Fibroblast of lung (primary cell): ENCODE measurements around the gene SCRN2.

Experiments used
- EZH2 ChIP-seq: IDR thresholded peaks from 2 replicates; pipeline ENCODE4 v1.5.1; 2012; ENCODE audit warnings: low read length, control low read depth, mild to moderate bottlenecking; ENCODE audit errors: missing control alignments
- TF ChIP-seq, protein P1 (sequence below), 2 donors: IDR thresholded peaks in 1 of 2; conservative IDR thresholded peaks in 1 of 2; 1 replicate in 1 of 2; 2 replicates in 1 of 2; pipeline ENCODE4 v1.5.1; 2011 to 2012; ENCODE audit warnings: low read length in 2 of 2, control low read depth in 1 of 2, inconsistent platforms in 1 of 2, low read depth in 1 of 2, mild to moderate bottlenecking in 1 of 2

GRCh38 chr17:47800686-47801085, 40.4 kb downstream of the SCRN2 start:
- TF ChIP-seq, protein P1, sequence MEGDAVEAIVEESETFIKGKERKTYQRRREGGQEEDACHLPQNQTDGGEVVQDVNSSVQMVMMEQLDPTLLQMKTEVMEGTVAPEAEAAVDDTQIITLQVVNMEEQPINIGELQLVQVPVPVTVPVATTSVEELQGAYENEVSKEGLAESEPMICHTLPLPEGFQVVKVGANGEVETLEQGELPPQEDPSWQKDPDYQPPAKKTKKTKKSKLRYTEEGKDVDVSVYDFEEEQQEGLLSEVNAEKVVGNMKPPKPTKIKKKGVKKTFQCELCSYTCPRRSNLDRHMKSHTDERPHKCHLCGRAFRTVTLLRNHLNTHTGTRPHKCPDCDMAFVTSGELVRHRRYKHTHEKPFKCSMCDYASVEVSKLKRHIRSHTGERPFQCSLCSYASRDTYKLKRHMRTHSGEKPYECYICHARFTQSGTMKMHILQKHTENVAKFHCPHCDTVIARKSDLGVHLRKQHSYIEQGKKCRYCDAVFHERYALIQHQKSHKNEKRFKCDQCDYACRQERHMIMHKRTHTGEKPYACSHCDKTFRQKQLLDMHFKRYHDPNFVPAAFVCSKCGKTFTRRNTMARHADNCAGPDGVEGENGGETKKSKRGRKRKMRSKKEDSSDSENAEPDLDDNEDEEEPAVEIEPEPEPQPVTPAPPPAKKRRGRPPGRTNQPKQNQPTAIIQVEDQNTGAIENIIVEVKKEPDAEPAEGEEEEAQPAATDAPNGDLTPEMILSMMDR (conservative IDR thresholded peaks at IDR 0.05 in 1 of 2, IDR thresholded peaks at IDR 0.05 in 1 of 2; ENCODE audit: low read depth in 1 of 2, low read length in 2 of 2), result no peak
- no peak for TF ChIP-seq EZH2
